Measurements from ENCODE around the gene SCAND1.

Gene SCAND1

DNA sequence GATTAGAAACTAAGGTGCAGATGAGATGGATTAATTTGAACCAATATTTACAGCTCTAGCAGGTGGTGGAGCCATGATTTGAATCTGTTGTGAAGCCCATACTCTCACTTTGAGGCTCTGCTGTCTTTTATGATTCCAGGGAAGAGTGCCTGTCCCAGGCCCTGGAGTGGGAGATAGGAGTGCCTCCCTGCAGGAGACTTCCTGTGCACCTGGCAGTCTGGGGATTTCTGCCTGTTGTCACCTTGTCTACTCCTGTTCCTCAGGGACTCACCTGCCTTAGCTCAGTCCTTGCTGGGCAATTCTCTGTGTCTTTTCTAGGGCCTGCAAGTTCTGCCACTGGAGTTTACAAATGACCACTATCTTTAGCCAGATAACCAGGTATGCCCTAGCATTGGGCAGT lies 46.3 kb downstream of the SCAND1 start:
- in situ Hi-C loops (cut with MboI; ENCODE audit: low sequenced_read_pairs) = no loop called here

DNA sequence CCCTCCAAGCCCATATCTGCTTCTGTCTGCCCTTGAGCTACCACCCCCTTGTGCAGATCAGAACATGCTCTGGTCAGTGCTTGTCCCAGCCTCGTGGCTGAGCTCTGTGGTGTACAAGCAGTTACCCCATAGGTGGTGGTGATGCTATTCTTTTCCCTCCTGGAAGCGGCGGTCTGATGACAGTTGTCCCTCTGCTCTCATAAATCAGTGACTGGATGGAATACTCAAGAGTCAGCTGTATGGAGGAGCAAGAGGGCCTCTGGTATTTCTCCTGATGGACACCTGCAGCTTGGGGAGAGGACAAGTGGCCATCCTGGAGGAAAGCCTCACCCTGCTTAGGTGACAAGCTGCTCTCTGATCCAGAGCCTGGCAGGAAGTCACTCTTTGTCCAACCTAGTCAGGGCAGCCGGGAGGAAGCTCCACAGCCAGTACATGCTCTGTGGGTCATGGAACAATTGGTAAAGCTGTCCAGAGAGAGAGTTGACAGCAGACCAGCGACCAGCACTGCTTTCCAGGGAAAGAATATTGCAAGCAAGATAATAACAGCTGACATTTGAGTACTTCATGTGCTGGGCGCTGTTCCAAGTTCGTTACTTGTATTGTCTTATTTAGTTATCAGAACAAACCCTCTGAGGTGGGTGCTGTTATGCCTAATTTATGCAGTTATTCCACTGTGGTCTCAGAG lies 47.1 kb downstream of the SCAND1 start:
- in situ Hi-C loops (cut with MboI; ENCODE audit: low sequenced_read_pairs) = no loop called here

DNA sequence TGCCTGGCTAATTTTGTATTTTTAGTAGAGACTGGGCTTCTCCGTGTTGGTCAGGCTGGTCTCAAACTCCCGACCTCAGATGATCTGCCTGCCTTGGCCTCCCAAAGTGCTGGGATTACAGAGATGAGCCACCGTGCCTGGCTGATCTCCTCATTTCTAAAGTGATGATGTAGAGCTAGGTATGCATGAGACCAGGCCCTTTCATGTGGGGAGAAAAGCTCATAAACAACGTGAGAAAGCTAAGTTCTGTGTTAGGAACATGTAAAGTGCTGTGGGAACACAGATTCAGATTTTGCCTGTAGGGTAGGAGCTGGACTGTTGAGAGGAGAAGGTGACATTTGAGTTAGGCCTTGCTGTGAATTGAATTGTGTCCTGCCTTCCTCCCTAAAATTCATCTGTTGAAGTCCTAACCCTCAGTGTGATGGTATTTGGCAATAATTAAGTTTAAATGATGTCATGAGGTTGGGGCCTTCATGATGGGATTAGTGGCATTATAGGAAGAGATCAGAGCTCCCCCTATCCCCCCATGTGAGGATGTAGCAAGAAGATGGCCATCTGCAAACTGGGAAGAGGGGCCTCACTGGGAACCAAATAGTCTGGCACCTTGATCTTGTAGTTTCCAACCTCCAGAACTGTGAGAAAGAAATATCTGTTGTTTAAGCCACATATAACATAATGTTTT lies 49.2 kb downstream of the SCAND1 start:
- in situ Hi-C loops (cut with MboI; ENCODE audit: low sequenced_read_pairs) = no loop called here

DNA sequence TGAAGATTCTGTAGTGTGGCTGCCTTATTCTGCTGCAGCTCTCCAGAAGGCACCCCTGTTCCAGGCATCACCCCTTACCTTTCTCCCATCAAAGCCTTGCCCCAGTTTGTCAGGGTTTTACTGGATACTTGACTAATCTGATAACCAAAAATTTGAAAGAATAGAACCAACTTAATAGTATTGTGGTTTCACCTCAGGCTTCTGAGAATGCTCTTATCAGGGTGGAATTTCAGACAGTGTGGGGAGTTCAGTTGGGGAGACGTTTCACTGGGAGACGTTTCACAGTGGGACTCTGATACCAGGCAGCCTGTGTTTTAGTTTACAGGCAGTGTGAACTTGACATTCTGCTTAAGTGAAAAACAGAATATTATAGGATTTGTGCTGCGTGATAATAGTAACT lies 50.5 kb downstream of the SCAND1 start:
- in situ Hi-C loops (cut with MboI; ENCODE audit: low sequenced_read_pairs) = no loop called here

All from HL-60/S4 treated with phorbol 12-myristate 13-acetate at 8.2 ng/mL for 4 days and 3 days (cell line).